Suppressor macrophage treated with lipopolysaccharide for 1 hour (primary cell): ENCODE measurements around the gene TBX10.
"Not testable (repeated sequence)": the region's sequence is repeated elsewhere in the genome, so short reads cannot be mapped to it uniquely, and the experiment has no call there.

Experiments
- DNase-seq, 3 donors: peaks; one replicate each; pipeline ENCODE4 v3.0.0-alpha.2; 2020 to 2022

TBX10 gene

DNA sequence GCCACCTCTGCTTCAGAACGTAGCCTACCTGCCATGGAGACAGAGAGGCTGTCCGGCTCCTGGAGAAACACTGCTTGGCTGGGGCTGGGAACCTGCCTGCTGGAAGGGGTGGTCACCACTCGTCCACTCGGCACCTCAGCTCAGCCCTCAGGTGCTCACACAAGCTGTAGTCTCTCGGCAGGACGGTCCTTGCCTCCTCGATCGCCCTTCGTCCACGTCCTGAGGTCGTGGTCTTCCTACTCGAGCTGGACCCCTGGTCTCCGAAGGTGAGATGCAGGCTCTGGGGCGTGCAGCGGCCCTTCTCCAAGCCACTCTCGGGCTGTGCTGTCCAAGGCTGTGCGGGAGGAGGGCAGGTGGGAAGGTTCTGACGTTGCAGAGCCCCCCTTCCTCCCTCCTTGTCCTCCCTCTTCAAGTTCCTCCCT is at the start of gene TBX10:
Gene TBX10, minus strand, starts transcription at position 326 of the 422 bp plus-strand sequence. Its CDS starts 291 bp downstream, at position 35.
- DNase-seq, result no peak

DNA sequence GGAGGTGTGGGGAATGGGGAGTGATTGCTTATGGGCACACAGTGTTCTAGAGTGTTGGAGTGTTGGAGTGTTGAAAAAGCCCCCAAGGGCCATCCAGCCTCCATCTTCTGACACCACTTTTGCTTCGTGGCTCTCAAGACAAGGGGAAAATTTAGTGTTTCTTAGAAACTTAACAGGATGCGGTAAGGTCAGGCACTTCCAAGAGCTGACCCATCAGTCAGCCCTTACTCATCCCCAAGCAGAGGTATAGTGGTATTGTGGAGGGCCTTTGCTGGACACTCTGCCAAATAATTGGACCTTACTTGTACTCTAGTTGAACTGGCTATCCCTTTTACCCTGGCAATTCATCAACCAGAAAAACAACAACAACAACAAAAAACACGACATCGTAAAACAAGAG is 49.6 kb upstream of the TBX10 start:
- DNase-seq, result no peak

DNA sequence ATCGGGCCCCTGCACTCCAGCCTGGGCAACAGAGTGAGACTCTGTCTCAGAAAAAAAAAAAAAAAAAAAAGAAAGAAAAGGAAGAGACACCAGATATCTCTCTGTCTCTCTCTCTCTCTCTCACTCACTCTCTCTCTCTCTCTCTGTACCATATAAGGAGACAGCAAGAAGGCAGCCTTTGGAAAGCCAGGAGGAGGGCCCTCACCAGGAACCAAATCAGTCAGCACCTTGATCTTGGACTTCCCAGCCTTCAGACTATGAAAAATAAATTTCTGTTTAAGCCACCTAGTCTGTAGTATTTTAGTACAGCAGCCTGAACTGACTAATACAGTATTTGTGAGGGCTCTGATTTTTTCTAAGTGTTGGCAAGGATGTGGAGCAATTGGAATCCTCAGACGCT is 48.4 kb upstream of the TBX10 start:
- DNase-seq, result no peak

DNA sequence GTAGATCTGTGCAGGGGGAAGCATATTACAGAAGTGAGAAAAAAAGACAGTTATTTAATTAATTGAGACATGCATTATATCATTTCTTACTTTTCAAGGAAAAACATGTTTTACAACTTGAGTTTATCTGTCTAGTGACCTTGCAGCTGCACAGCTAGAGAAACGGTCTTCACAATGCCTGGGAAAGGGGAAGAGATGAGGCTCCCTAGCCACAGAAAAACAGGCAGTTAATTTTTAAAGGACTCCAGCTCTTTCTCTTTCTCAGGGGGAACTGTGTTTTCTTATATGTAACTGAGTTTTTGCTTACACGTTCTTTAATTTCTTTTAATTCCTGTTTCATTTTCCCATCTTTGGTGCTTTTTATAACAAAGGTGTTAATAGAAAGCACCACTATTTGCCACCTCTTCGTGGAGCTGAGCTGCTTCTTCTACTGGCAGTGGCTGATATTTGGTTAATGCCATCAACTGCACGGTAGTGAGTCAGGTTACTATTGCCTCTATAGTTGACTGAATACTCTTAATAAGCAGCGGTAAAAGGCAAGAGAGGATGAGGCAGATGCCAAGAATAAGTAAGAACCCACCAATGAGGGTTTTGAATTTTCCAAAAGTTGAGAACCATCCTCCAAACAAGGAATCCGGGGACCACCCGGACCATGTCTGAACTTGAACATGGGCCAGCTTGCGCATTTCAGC is 46.2 kb upstream of the TBX10 start:
- peak in 1 of 3 donors; percentile 20 for DNase-seq

DNA sequence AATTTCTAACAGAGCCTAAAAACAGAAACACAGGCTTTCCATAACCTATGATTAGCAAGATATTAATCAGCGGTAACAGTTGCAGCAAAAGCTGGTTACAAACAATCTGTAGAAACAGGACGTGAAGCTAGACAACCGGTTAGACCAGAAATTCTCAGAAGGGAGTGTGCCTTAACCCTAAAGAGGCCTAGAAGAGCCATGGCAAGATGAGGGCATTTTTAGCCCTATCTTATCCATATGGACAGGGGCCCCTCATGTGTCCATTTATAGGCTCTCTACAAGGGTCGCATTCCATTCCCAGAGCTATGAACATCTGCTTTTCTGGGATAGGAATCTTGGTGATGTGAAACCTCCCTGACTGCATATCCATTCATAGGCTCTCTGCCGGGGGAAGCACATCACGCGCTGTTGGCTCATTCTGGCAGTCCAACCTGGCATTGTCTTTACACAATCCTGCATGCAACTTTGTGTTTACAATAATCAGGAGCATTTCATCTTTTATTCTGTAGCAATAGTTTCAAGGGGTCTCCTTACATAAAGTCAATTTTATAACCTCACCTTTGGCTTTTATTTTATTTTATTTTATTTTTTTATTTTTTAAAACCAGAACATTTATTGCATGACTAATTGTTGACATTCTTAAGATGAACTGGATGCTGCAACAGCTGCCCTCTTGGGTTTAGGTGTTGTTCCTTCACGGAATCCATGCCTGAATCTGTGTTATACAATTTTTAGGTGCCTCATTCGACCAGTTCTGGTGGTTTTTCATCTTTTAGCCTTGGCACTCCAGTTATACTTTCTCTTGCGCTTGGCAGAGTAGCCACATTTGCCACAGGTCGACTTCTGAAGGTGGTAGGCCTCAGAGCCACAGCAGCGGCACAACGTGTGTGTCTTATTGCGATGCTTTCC is 42.8 kb upstream of the TBX10 start:
- DNase-seq, result not testable (repeated sequence)

DNA sequence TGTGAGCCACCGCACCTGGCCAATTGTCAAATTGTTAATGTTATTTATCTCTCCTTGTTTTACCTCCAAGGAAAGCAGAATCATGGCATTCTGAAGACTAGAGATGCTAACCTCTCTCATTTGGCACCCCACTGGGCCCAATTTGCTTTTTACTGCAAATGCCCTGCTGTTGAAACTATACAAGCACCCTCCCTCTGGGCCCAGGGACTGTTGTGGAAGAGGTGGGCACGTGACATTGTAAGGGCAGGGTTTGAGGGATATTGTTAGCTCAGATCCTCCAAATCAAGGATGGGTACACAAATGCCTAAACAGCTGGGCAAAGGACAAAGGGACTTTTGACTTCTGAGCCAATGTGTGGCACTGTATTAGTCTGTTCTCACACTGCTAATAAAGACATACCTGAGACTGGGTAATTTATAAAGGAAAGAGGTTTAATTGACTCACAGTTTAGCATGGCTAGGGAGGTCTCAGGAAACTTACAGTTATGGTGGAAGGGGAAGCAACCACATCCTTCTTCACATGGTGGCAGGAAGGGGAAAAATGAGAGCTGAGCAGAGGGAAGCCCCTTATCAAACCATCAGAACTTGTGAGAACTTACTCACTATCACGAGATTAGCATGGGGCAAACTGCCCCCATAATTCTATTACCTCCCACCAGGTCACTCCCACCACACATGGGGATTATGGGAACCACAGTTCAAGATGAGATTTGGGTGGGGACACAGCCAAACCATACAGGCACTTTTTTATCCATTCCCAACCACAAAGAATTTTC is 41.3 kb upstream of the TBX10 start:
- DNase-seq, result no peak

DNA sequence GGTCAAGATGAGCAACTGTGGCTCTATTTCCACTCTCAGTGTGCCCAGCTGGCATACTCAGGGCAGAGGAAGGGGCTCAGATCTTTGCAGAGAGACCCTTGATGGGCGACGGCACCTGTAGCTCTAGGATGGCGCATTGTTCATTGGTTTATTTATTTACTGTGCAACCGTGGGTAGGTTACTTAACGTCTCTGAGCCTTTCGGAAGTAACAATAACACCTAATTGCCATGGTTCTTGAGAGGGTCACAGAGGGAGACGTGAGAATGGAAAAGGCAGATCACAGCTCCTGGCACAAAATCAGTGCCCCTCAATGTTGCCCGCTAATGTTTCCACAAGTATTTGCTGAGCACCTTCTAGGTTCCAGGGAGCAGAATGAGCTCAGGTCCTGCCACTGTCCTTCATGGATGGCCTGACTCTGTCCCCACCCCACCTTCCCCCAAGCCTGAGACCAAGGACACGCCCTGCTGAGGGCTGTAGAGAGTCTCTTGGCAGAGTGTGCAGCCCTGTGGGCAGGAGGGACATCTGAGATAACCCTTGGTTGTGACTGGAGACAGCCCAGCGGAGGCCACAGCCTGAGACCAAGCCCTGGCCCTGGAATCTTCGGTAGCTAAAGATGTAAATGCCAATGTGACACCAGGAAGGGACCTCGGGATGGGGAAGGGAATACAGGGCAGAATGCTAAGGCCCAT is 35.6 kb upstream of the TBX10 start:
- DNase-seq, result no peak

DNA sequence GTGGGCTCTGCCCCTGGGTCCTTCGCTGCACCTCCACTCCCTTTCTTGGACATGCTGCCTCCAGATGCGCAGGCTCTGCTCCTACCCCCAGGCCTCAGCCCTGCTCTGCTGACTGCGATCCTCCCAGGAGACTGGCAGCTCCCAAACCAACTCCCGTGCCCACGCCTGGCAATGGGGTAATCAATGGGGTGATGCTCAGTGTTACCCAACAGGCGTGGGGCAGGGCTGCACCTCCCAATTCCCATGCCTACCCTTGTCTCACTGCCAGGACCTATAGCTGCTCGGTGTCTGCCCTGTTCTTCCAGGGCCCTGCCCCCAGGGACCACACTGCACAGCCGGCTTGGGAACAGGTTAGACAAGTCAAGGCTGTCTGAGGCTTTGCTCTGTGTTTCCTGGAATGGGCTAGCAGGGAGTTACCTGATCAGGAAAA is 34.9 kb upstream of the TBX10 start, which contains the start of gene ALDH3B2:
Gene ALDH3B2, minus strand, starts transcription at position 182 of the 430 bp plus-strand sequence. CDS start 7,688 bp downstream, outside the sequence.
- no peak for DNase-seq

DNA sequence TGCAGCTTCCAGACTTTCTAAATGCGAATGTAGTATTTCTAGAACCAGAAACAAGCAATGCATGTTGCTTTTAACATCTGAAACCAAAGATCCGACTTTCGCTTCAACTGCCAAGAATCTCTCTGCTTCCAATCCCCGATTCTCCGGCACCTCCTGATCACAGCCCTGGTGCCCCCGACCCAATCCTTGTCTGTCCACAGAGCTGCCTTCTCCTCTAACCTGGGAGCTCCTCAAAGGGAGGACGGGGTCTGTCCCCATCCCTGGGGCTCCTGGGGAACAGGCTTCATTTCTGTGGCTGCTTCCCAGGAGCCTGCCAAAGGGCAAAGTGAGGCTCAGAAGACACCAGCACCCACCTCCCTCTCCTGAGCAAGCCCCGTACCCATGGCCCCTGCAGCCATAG is 34.3 kb upstream of the TBX10 start:
- no peak for DNase-seq

DNA sequence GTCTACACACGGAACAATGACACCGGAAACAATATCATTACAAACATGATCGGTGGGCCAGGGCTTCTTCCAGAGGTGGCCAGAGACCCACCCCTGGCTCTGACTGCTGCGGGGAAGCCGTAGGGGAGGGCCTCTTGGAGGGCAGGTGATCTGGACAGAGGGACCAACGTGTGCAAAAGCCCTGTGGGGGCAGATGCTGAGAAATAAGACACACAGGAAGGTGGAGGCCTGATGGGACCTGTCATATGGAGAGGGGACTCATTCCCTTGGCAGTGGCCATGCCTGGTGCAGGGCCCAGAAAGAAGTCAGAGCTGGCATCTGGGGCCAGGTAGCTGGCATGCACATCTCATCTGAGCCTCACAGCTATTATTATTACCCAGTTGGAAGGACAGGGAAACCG is 33.8 kb upstream of the TBX10 start:
- no peak for DNase-seq

DNA sequence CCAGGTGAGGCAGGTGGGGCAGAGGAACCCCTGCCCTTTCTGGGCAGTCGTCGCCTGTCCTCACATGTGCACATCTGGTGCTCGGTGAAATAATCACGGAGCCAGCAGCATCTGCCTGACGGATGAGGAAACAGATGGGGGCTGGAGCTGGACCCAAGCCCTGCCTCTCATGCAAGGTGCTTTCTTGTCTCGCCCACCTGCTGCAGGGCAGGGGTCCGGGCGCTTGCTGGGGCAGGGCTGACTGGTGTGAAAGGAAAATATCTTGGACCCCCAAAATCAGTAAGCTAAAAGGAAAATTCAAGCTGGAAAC is 31.6 kb upstream of the TBX10 start:
- DNase-seq, result no peak

DNA sequence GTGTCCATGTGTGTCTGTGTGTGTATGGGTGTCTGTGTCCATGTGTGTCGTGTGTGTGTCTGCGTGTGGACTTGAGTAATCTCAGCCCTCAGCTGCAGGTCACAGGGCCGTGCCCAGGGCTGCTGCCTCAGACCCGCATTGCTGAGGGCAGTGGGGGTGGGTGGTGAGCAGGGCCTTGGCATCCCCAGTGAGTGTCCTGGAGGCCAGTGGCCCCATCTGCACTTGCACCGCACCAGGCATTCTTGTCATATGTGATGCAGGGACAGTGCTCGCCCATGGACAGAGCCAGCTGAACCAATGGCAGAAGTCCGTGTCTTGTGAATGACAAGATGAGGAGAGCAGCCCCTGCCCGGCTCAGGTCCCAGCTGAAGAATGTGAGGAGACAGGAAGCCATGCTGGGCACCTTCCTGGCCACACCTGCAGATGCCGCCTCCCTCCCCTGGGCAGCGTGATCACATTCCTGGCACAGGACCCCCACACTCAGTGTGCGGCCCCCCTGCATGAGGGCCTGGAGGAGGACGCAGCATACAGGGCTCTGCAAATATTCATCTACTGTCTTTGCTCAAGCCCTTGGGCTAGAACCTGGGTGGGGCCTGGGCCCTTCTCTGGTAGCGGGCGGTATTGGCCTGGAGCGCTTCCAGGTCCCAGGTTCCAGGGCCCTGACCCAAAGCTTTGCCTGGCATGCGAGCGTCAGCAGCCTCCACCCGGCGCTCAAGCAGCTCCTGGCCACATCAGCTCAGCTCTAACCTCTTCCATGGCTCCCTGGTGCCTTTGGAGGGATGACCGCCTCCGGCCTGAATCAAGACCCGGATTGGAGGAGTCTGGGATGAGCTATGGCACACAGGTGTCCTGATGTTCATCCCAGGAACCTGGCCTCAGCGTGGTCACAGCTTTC is 31.0 kb upstream of the TBX10 start:
- no peak for DNase-seq

DNA sequence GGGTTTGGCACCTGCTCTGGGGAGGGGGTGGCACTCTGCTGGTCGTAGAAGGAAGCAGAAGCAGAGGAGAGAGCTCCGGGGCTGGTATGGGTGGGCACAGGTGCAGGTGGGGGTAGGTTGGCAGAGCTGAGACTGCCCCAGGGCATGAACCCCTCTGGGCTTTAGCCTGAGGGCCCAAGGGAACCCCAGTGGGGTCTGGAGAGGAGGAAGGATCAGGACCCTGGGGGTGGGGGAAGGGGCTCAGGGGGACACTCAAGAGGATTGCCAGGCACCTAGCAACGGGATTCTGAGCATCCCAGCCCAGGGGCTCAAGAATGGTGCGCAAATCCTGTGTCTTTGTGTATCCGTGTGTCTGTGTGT is 28.6 kb upstream of the TBX10 start:
- no peak for DNase-seq

DNA sequence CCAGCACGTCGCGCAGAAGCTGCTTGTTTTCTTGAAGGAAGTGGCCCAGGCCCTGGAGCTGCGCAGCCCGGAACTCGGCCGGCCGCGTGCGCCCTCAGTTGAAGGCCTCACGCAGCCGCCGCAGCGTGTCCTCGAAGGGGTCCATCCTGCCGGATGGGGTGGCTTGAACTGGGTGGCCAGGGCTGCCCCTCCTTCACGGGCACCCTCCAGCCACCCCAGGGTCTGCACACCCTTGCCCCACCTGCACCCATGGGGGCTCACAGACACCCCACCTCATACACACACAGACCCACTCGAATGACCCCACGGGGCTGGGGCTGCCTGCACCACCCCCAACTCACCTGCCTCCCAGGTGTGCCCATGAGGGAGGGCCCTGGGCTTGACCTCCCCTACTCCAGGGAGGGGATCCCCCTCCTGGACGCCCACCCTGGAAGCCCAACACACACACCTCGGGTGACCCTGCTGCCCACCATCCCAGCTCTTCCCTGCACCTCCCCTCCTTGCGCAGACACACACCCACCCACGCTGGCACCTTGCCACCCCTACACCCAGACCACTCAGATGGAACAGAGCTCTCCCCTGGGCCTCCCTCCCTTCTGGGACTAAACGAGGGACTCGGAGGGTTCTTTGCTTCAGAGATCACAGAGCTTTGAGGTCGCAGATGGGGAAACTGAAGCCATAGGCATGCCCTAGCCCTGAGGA is 28.1 kb upstream of the TBX10 start:
- no peak for DNase-seq

DNA sequence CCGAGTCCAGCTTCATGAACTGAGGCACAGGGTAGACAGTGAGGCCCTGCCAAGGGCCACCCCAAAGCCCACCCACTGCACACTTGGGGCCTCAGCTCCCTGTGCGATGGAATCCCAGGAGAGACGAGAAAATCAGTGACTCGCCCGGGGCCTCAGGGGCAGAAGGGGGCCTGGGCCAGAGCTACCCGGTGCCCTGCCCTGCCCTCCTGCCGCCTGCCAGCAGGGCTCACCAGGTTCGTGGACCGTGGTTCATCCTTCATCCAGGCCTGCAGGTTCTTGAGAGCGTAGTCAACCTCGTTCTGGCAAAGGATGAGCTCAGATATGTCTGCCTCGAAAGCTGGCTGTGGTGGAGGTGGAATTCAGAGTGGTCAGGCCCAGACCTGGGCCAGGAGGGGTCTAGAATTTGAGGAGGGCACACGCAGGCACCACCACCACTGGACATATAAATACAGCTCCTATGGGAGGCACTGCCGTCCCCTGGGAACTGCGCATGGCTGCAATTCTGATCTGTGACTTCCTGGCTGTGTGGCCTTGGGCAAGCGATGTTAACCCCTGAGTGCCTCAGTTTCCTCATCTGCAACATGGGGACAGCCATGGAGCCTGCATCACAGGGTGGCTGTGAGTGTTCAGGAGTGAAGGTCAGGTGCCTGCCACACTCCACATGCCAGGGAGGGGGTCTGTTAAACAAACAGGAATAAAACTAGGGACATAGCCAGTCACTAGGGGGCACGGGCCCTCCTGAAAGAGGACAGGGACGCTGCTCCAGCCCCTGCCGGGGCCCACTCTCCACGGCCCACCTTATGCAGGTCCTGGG is 27.3 kb upstream of the TBX10 start:
- DNase-seq, result no peak

DNA sequence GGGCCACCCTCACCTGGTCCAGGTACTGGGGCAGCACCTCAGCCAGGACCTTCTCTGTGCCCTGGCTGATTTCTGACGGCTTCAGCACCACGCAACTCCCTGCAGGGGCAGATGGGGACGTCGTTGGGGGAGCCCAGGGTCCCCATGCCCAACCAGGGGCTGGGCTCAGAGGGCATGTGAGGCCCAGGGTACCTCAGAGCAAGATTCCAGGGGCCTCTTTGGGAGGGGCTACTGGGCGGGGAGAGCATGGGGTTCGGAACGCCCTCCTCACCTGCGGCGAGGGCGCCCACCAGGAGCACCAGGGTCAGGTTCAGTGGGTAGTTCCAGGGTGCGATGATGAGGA is 26.7 kb upstream of the TBX10 start:
- no peak for DNase-seq

DNA sequence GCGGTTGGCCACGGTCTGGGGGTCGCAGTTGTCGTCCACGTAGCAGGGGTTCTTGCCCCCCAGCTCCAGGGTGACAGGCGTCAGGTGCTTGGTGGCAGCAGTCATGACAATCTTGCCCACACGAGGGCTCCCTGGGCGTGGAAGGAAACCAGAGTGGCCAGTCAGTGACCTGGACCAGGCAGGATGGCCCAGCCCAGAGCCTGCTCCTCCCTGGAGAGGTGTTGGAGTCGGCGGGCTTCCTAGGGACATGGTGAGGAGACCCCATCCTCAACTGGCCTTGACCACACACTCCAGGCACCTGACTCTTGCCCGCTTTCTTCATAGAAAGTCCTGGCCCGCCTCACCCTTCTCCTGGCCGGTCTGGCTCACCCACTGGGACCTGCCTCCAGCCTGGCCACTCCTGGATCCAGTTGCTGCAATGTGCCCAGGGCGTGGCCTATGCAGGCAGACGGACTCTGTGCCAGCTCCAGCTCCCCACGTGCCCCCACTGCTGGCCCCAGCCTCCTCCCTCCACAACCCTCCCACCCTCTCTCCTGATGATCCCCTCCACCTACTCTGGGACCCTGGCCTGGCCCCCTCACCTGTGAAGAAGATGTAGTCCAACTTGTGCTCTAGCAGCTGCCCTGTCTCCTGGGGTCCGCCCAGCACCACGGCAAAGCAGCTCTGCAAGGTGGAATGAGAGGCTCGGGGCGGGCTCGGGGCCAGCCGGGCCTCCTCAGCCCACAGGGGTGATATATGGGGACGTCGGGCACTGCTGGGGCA is 26.2 kb upstream of the TBX10 start:
- peak in 1 of 3 donors; percentile 35 for DNase-seq

DNA sequence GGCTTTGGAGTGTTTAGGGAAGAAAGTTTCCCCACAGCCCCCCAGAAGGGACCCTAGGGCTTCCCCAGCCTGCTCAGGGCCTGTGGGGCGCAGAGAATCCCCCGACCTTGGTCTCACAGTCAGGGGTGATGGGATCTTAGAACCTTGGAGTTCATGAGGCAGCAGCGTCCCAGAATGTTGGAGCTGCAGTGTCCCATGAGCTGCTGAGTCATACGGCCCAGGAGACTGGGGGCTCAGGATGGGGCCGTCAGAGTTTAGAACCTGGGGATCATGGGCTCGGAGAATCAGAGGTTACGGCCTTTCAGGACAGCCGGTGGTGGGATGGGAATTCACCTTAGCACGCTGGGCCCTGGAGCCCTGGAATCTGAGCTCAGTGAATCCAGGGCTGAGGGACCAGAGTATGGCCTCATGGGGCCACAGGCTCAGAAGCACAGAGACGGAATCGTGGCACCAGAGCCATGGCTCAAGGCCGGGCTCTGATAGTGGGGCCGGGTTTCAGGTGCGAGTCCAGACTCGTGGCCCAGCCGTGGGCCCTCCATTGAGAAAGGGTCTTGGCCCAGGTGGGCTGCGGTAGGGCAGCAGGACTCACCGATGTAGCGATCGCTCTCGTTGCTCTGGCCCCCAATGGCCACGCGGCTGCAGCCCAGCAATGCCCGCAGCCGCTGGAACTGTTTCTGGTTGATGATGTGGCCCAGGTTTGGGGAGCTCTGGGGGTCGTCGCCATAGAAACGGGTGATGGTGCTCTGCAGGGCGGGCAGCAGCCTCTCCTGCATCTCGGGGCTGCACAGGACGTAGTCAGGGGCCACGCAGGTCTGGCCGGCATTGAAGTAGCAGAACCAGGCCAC is 25.4 kb upstream of the TBX10 start:
- no peak for DNase-seq

DNA sequence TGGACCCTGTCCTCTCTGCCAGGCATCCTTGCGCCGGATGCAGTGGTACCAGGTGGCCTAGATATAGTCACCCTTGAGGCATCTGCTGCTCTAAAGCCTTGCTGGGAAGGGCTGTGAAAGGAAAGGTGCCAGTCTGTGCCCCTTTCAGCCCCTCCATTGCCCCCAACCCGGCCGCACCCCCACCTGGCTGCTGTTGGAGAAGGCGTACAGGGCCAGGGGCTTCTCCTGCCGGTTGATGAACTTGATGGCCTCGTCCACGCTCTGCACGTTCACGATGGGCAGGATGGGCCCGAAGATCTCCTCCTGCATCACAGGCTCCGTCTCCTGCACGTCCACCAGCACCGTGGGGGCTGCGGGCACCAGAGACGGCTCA is 24.6 kb upstream of the TBX10 start:
- no peak for DNase-seq
